ENCODE data around the gene MEX3B.

The MEX3B gene

GRCh38 chr15:82064824-82065223 lies 19.0 kb upstream of the MEX3B start:
- peaks cover 0 to 8% of the 10 kb centered on the region in 2 donors for H3K27me3 ChIP-seq (ENCODE audit: control insufficient read depth in 1 of 2, insufficient read depth in 2 of 2, low read length in 2 of 2)
- H3K9me3 ChIP-seq (ENCODE audit: low read length) = no peaks in the 10 kb centered on the region
- H3K4me1 ChIP-seq (ENCODE audit: insufficient read depth, low read length) = no peaks in the 10 kb centered on the region
- no peak overlapping the region for H3K9ac ChIP-seq (ENCODE audit: low read length)
- no peak overlapping the region for H3K4me3 ChIP-seq (ENCODE audit: low read depth in 1 of 2, low read length in 2 of 2)
- H3K27ac ChIP-seq (ENCODE audit: low read depth, low read length) = no peak overlapping the region
- H3K36me3 ChIP-seq (ENCODE audit: insufficient read depth, low read length) = no peaks in the 10 kb centered on the region

DNA sequence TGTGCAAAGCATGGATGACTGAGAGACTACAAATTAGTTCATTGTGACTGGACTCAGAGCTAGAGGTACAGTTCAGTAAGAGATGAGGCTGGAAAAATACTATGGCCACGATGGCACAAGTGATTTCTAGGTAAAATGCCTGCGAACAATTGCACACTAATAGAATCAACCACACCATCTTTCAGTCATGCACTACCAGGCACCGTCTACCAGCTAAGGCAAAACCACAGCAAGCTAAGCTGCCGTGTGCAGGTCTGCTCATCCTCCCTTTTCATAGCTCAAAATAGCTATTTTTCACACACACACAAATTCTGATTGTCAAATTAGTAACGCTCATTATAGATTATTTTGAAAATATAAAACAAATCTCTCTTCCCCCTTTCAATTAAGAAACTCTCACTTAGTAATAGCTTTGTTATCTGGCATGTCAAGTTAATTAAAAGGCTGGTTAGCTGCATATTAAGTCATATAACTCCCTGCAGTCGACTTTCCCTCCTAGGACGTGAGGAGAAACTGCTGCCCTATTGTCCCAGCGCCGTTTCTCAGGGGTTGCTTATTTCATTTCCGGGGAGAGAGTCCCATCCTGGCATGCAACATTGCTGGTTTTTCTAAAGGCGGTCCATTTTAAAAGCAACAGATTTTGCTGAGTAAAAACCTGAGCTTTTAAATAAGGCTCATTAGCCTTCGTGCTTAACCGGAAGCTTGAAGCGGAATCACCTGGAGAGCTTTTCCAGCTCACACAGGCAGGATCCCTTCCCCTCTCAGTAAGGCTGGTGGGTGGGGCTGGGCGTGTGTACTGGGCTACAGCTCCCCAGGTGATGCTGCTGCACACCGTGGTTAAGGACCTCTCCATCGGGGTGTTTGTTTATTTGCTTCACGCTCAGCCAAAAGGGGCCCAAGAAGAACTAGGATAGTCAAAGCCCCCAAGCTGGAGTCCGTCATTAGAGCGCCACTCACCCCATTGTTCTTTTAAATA lies 16.9 kb upstream of the MEX3B start:
- no peak overlapping the region for H3K27ac ChIP-seq (ENCODE audit: low read depth, low read length)
- H3K27me3 ChIP-seq (ENCODE audit: control insufficient read depth in 1 of 2, insufficient read depth in 2 of 2, low read length in 2 of 2) = peaks cover 4 to 8% of the 10 kb centered on the region in 2 donors
- no peak overlapping the region for H3K4me3 ChIP-seq (ENCODE audit: low read depth in 1 of 2, low read length in 2 of 2)
- H3K9ac ChIP-seq (ENCODE audit: low read length) = no peak overlapping the region
- no peaks in the 10 kb centered on the region for H3K4me1 ChIP-seq (ENCODE audit: insufficient read depth, low read length)
- no peaks in the 10 kb centered on the region for H3K36me3 ChIP-seq (ENCODE audit: insufficient read depth, low read length)
- no peaks in the 10 kb centered on the region for H3K9me3 ChIP-seq (ENCODE audit: low read length)

DNA sequence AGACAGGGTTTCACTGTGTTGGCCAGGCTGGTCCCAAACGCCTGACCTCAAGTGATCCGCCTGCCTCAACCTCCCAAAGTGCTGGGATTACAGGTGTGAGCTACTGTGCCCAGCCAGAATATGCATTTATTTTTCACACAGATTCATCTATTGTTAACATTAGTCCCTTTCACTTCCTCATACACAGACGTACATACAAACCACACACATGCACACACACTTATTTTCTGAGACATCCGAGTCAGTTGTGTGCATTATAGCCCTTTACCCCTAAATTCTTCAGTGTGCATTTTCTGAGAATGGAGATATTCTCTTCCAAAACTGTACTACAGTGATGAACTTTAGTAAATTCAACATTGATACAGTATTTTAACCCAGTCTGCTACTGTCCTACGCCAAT lies 15.0 kb upstream of the MEX3B start:
- no peak overlapping the region for H3K27ac ChIP-seq (ENCODE audit: low read depth, low read length)
- H3K9ac ChIP-seq (ENCODE audit: low read length) = no peak overlapping the region
- H3K36me3 ChIP-seq (ENCODE audit: insufficient read depth, low read length) = no peaks in the 10 kb centered on the region
- no peaks in the 10 kb centered on the region for H3K9me3 ChIP-seq (ENCODE audit: low read length)
- H3K4me3 ChIP-seq (ENCODE audit: low read depth in 1 of 2, low read length in 2 of 2) = no peak overlapping the region
- H3K4me1 ChIP-seq (ENCODE audit: insufficient read depth, low read length) = no peaks in the 10 kb centered on the region
- H3K27me3 ChIP-seq (ENCODE audit: control insufficient read depth in 1 of 2, insufficient read depth in 2 of 2, low read length in 2 of 2) = peaks cover 8 to 12% of the 10 kb centered on the region in 2 donors

DNA sequence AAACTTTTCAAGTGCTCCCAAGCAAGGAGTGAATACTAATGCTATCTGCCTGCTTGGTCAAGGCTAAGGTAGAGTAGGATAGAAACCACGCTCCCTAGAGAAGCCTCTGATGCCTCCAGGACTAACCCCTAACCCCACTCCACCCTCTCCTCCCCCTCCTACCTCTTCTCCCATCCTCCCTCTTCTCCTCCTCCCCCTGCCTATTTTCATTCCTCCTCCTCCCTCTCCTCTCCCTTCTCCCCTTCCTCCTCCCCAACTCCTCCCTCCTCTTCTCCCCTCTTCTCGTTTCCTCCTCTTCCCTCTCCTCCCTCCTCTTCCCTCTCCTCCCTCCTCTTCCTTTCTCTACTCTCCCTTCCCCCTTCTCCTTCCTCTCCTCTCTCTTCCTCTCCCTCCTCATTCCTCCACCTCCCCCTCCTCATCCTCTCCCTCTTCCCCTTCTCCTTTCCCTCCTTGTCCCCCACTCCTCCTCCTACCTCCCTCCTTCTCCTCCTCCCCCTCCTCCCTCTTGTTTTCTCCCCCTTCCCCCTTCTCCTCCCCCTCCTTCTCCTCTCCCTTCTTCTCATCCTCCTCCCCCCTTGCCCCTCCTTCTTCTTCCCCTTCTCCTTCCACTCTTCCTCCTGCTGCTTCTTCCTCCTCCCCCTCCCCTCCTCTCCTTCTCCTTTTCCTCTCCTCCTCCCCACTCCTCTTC lies 12.8 kb upstream of the MEX3B start:
- Histone ChIP-seq H3K4me1 (ENCODE audit: insufficient read depth, low read length) (no peaks in the 10 kb centered on the region), H3K9me3 (ENCODE audit: low read length) (no peaks in the 10 kb centered on the region), H3K36me3 (ENCODE audit: insufficient read depth, low read length) (no peaks in the 10 kb centered on the region), H3K9ac (ENCODE audit: low read length) (no peak overlapping the region), H3K27ac (ENCODE audit: low read depth, low read length) (no peak overlapping the region), H3K4me3 (ENCODE audit: low read depth in 1 of 2, low read length in 2 of 2) (no peak overlapping the region), H3K27me3 (ENCODE audit: control insufficient read depth in 1 of 2, insufficient read depth in 2 of 2, low read length in 2 of 2) (peaks cover 8 to 12% of the 10 kb centered on the region in 2 donors)

GRCh38 chr15:82058026-82058425 lies 12.2 kb upstream of the MEX3B start:
- no peaks in the 10 kb centered on the region for H3K36me3 ChIP-seq (ENCODE audit: insufficient read depth, low read length)
- H3K27ac ChIP-seq (ENCODE audit: low read depth, low read length) = no peak overlapping the region
- H3K4me3 ChIP-seq (ENCODE audit: low read depth in 1 of 2, low read length in 2 of 2) = no peak overlapping the region
- no peak overlapping the region for H3K9ac ChIP-seq (ENCODE audit: low read length)
- peaks cover 8 to 12% of the 10 kb centered on the region in 2 donors for H3K27me3 ChIP-seq (ENCODE audit: control insufficient read depth in 1 of 2, insufficient read depth in 2 of 2, low read length in 2 of 2)
- H3K4me1 ChIP-seq (ENCODE audit: insufficient read depth, low read length) = no peaks in the 10 kb centered on the region
- no peaks in the 10 kb centered on the region for H3K9me3 ChIP-seq (ENCODE audit: low read length)

DNA sequence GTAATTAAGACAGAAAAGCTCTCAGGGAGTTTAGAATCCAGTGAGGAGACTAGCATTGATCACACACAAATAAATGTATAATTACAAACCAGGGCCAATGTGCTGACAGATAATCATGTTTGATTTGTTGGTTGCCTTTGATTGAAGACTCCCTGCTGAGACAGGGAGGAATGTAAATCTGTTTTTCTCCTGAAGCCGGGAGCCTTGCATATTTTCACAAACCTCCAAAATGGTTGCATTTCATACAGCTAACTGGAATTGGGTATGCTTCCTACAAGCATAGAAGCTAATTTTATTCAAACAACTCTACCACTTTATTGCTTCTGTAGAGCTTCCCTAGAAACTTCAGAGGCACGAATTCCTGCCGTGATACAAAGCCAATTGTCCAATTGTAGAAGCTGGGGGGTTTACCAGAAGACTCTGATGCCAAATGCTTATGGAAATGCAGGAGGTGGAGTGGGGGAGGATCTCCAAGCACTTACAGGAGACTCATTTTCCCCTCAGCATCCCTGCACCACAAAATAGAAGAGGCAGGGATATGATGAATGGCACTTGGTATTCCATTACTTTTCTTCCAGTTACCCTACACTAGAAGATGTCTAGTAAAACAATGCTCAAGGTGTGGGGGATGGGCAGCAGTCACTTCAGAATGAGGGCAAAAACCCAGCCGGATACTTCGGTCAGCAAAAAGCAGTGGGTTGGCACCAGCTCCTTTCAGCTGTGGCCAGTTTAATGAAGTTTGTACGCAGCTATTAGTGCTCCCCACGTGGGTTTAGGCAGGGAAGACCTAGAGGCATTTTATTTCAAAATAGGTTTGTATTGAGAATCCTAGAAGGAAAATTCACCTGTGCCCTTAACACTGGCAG lies 11.4 kb upstream of the MEX3B start:
- Histone ChIP-seq H3K27ac (ENCODE audit: low read depth, low read length) (no peak overlapping the region), H3K36me3 (ENCODE audit: insufficient read depth, low read length) (no peaks in the 10 kb centered on the region), H3K9me3 (ENCODE audit: low read length) (no peaks in the 10 kb centered on the region), H3K4me3 (ENCODE audit: low read depth in 1 of 2, low read length in 2 of 2) (no peak overlapping the region), H3K4me1 (ENCODE audit: insufficient read depth, low read length) (no peaks in the 10 kb centered on the region), H3K9ac (ENCODE audit: low read length) (no peak overlapping the region), H3K27me3 (ENCODE audit: control insufficient read depth in 1 of 2, insufficient read depth in 2 of 2, low read length in 2 of 2) (peaks cover 3 to 12% of the 10 kb centered on the region in 2 donors)

DNA sequence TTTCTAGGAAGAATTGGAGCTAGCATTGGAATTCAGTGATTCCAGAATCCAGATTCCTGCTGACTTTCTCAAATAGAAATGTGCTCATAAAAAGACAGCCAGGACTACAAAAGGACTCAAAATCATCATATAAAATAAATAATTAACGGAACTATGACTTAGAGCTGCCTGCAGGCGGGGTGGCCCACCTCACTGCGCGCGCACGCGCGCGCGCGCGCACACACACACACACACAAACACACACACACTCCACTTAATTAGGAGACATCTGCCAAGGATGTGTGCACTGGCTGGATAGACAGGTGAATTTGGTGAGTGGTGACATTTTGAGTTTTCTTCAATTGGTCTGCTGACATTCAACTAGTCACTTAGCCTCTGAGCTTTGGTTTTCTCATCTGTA lies 6.9 kb upstream of the MEX3B start:
- no peaks in the 10 kb centered on the region for H3K4me1 ChIP-seq (ENCODE audit: insufficient read depth, low read length)
- no peak overlapping the region for H3K9ac ChIP-seq (ENCODE audit: low read length)
- no peaks in the 10 kb centered on the region for H3K36me3 ChIP-seq (ENCODE audit: insufficient read depth, low read length)
- peaks cover 0 to 8% of the 10 kb centered on the region in 2 donors for H3K27me3 ChIP-seq (ENCODE audit: control insufficient read depth in 1 of 2, insufficient read depth in 2 of 2, low read length in 2 of 2)
- no peak overlapping the region for H3K27ac ChIP-seq (ENCODE audit: low read depth, low read length)
- H3K9me3 ChIP-seq (ENCODE audit: low read length) = no peaks in the 10 kb centered on the region
- H3K4me3 ChIP-seq (ENCODE audit: low read depth in 1 of 2, low read length in 2 of 2) = no peak overlapping the region

DNA sequence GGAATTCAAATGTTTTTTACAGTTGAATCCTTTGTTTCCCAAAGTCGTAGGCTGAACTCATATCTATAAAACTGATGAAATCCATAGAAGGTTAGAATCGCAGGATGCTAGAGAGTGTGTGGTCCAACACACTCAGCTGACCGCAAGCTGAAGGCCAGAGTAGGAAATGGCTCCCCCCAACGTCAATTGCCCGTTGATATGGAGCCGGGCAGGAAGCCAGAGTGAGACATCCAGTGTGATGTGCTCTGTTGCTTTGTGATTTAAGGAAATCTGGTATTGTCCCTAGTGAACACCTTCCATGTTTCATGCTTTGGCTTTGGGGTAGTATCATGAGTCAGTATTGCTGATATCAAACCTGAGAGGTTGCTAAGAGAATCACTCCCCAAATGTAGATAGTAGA lies 5.8 kb upstream of the MEX3B start:
- H3K4me1 ChIP-seq (ENCODE audit: insufficient read depth, low read length) = no peaks in the 10 kb centered on the region
- H3K27me3 ChIP-seq (ENCODE audit: control insufficient read depth in 1 of 2, insufficient read depth in 2 of 2, low read length in 2 of 2) = peaks cover 0 to 8% of the 10 kb centered on the region in 2 donors
- H3K4me3 ChIP-seq (ENCODE audit: low read depth in 1 of 2, low read length in 2 of 2) = no peak overlapping the region
- no peaks in the 10 kb centered on the region for H3K9me3 ChIP-seq (ENCODE audit: low read length)
- H3K36me3 ChIP-seq (ENCODE audit: insufficient read depth, low read length) = no peaks in the 10 kb centered on the region
- no peak overlapping the region for H3K27ac ChIP-seq (ENCODE audit: low read depth, low read length)
- no peak overlapping the region for H3K9ac ChIP-seq (ENCODE audit: low read length)

GRCh38 chr15:82048811-82049210 lies 3.0 kb upstream of the MEX3B start:
- H3K27me3 ChIP-seq (ENCODE audit: control insufficient read depth in 1 of 2, insufficient read depth in 2 of 2, low read length in 2 of 2) = no peaks in the 10 kb centered on the region
- H3K4me3 ChIP-seq (ENCODE audit: low read depth in 1 of 2, low read length in 2 of 2) = no peak overlapping the region
- H3K9ac ChIP-seq (ENCODE audit: low read length) = no peak overlapping the region
- H3K9me3 ChIP-seq (ENCODE audit: low read length) = no peaks in the 10 kb centered on the region
- H3K27ac ChIP-seq (ENCODE audit: low read depth, low read length) = no peak overlapping the region
- no peaks in the 10 kb centered on the region for H3K36me3 ChIP-seq (ENCODE audit: insufficient read depth, low read length)
- no peaks in the 10 kb centered on the region for H3K4me1 ChIP-seq (ENCODE audit: insufficient read depth, low read length)

- peak overlapping the region; percentile 52 to 68 for H3K4me3 ChIP-seq (ENCODE audit: low read depth in 1 of 2, low read length in 2 of 2)
- no peaks in the 10 kb centered on the region for H3K9me3 ChIP-seq (ENCODE audit: low read length)
- no peak overlapping the region for H3K27ac ChIP-seq (ENCODE audit: low read depth, low read length)
- H3K9ac ChIP-seq (ENCODE audit: low read length) = no peak overlapping the region
- peaks cover 7% of the 10 kb centered on the region for H3K4me1 ChIP-seq (ENCODE audit: insufficient read depth, low read length)
- no peaks in the 10 kb centered on the region for H3K36me3 ChIP-seq (ENCODE audit: insufficient read depth, low read length)
- no peaks in the 10 kb centered on the region for H3K27me3 ChIP-seq (ENCODE audit: control insufficient read depth in 1 of 2, insufficient read depth in 2 of 2, low read length in 2 of 2)
Observed at GRCh38 chr15:82047453-82048400, 1.9 kb upstream of the MEX3B start.
